ENCODE measurements around the gene CHST6. TPM values are rescaled to one million over a fixed set of nuclear protein-coding genes. Genes with fewer than 3 reads are reported as not detected.

The CHST6 gene
- total and polyA plus RNA-seq, 9 of the 15 experiments (the other 6 are each of a cell fraction or from before 2014, with no cell fraction given), result 0.01 to 0.05 (median 0.02) TPM; not detected in 6

GRCh38 chr16:75433732-75434413, 61.4 kb downstream of the CHST6 start (continued):
- TF ChIP-seq ZNF280B (CRISPR knock-in tag; IDR thresholded peaks at IDR 0.05), result no peak
- peak; percentile 38 for TF ChIP-seq SAP30 (IDR thresholded peaks at IDR 0.05; ENCODE audit: borderline replicate concordance, insufficient read depth, low read depth, low read length, poor library complexity, severe bottlenecking)
- TF ChIP-seq E2F8 (IDR thresholded peaks at IDR 0.05; ENCODE audit: low read depth, partially characterized antibody), result no peak
- no peak for TF ChIP-seq TEAD4 (IDR thresholded peaks at IDR 0.05; ENCODE audit: low read length)
- TF ChIP-seq TEAD4 (CRISPR knock-in tag; IDR thresholded peaks at IDR 0.05; ENCODE audit: borderline replicate concordance), result no peak
- no peak for TF ChIP-seq ZBTB8A (IDR thresholded peaks at IDR 0.05; ENCODE audit: partially characterized antibody)
- no peak for TF ChIP-seq ZNF699 (CRISPR knock-in tag; IDR thresholded peaks at IDR 0.05; ENCODE audit: insufficient replicate concordance)
- TF ChIP-seq CHD7 (IDR thresholded peaks at IDR 0.05; ENCODE audit: low read depth, low read length), result no peak
- no peak for TF ChIP-seq ZNF507 (tag; conservative IDR thresholded peaks at IDR 0.05)
- TF ChIP-seq ZNF696 (CRISPR knock-in tag; conservative IDR thresholded peaks at IDR 0.05), result no peak
- TF ChIP-seq MECOM (CRISPR knock-in tag; IDR thresholded peaks at IDR 0.05), result 0 out of 2 replicates have a peak, but pooled peaks have one; percentile 15

All from K562 (cell line).